DND-41 (cell line): Measurements from ENCODE around the gene MTFR1L.

Experiments
- ATAC-seq: fragments of 200-7000 bp; cut with Tn5 transposase; 3 replicates; pipeline ENCODE4 v1.9.1; 2021; ENCODE audit warnings: low read depth; ENCODE audit not compliant: insufficient read depth
- DNase-seq: peaks from one replicate; pipeline ENCODE4 v3.0.0-alpha.2; 2020
- H2AFZ ChIP-seq: 2 replicates; pipeline ENCODE4 v1.6.0; 2012; ENCODE audit warnings: low read depth, low read length
- H3K27ac ChIP-seq: 2 replicates; pipeline ENCODE4 v1.5.1; 2012; ENCODE audit warnings: low read length, inconsistent platforms
- H3K27me3 ChIP-seq: fragments of 200-600 bp; sonication (generic); 2 replicates; pipeline ENCODE4 v1.6.0; 2012; ENCODE audit warnings: low read length, mild to moderate bottlenecking, inconsistent platforms; ENCODE audit not compliant: insufficient read depth, poor library complexity
- H3K36me3 ChIP-seq: 2 replicates; pipeline ENCODE4 v1.5.1; 2012; ENCODE audit warnings: low read length, inconsistent platforms; ENCODE audit not compliant: insufficient read depth
- H3K4me1 ChIP-seq: 2 replicates; pipeline ENCODE4 v1.5.1; 2012; ENCODE audit warnings: mild to moderate bottlenecking, low read length; ENCODE audit not compliant: insufficient read depth
- H3K4me2 ChIP-seq: 2 replicates; pipeline ENCODE4 v1.6.0; 2012; ENCODE audit warnings: mild to moderate bottlenecking, moderate library complexity, low read length, inconsistent platforms; ENCODE audit not compliant: insufficient read depth
- H3K4me3 ChIP-seq, 2 experiments: fragments of 200-600 bp in 1 of 2; shearing (Covaris generic) in 1 of 2; 2 replicates each; pipeline ENCODE4 v1.5.1; 2012 to 2016; ENCODE audit warnings: inconsistent platforms in 2 of 2, low read length in 2 of 2, mild to moderate bottlenecking in 2 of 2, low read depth in 1 of 2, moderate library complexity in 1 of 2
- H3K79me2 ChIP-seq: 2 replicates; pipeline ENCODE4 v1.6.0; 2012; ENCODE audit warnings: low read length, inconsistent platforms; ENCODE audit not compliant: insufficient read depth
- H3K9ac ChIP-seq: 2 replicates; pipeline ENCODE4 v1.6.0; 2012; ENCODE audit warnings: low read depth, mild to moderate bottlenecking, inconsistent platforms, low read length, moderate library complexity
- H3K9me3 ChIP-seq: 2 replicates; pipeline ENCODE4 v1.5.1; 2012; ENCODE audit warnings: low read length, moderate library complexity, mild to moderate bottlenecking, inconsistent platforms; ENCODE audit not compliant: insufficient read depth, severe bottlenecking
- H4K20me1 ChIP-seq: 2 replicates; pipeline ENCODE4 v1.6.0; 2012; ENCODE audit warnings: low read length; ENCODE audit not compliant: insufficient read depth
- CTCF ChIP-seq: IDR thresholded peaks from 2 replicates; pipeline ENCODE4 v1.5.1; 2012; ENCODE audit warnings: borderline replicate concordance, low read length, moderate library complexity, mild to moderate bottlenecking; ENCODE audit not compliant: poor library complexity, severe bottlenecking; ENCODE audit errors: extremely low read depth
- EZH2 ChIP-seq: IDR thresholded peaks from 3 replicates; pipeline ENCODE4 v1.6.1; 2012; ENCODE audit warnings: borderline replicate concordance, low read depth, mild to moderate bottlenecking, moderate library complexity, low read length, inconsistent platforms; ENCODE audit not compliant: severe bottlenecking

The MTFR1L gene

DNA sequence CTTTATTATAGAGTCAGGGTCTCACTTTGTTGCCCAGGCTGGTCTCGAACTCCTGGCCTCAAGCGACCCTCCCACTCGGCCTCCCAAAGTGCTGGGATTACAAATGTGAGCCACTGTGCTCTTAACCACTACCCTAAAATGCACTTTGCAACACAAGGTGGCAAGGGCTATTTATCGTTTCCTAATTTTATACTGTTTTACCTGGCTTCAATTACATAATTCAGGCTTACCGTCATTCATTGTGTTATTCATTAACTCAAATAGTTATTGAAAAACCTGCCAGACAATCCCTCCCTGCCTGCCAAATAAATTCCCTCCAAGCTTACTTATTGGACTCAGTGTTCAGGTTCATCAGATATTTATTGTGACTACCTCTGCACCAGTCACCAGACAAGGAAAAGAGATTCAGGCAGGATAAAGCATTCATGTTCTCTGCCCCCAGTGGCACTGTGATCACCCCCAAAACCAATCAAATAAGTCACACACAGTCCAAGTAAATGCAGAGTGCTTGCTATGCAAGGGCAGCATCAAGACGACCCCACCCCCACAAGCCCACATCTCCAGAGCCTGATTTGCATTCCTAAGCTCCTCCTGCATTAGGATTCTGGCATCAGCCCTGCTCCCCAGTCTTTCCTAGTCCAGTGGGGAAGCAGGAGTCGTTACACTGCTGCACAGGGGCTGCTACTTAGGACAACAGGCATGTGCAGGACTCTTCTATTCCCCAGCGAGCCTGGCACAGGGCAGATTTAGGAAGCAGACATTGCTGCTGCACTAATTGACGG is 47.6 kb downstream of the MTFR1L start:
- TF ChIP-seq CTCF (no peak), EZH2 (no peak)
- H3K27me3 ChIP-seq = no peaks in the 10 kb centered on the region
- H3K4me2 ChIP-seq = no peak overlapping the region
- H3K9me3 ChIP-seq = no peaks in the 10 kb centered on the region
- DNase-seq (no peak), ATAC-seq (no peak)
- no peak overlapping the region for H2AFZ ChIP-seq
- no peaks in the 10 kb centered on the region for H3K4me1 ChIP-seq
- H4K20me1 ChIP-seq = no peaks in the 10 kb centered on the region
- H3K9ac ChIP-seq = no peak overlapping the region
- H3K79me2 ChIP-seq = no peaks in the 10 kb centered on the region
- no peak overlapping the region for H3K27ac ChIP-seq
- H3K4me3 ChIP-seq = no peak overlapping the region
- H3K36me3 ChIP-seq = no peaks in the 10 kb centered on the region

- DNase-seq = no peak
- ATAC-seq = no peak
- no peaks in the 10 kb centered on the region for H3K27me3 ChIP-seq
- no peak overlapping the region for H3K27ac ChIP-seq
- no peaks in the 10 kb centered on the region for H3K79me2 ChIP-seq
- H3K36me3 ChIP-seq = no peaks in the 10 kb centered on the region
- H3K9ac ChIP-seq = no peak overlapping the region
- no peaks in the 10 kb centered on the region for H3K9me3 ChIP-seq
- H3K4me3 ChIP-seq = no peak overlapping the region
- no peaks in the 10 kb centered on the region for H4K20me1 ChIP-seq
- TF ChIP-seq EZH2 (no peak), CTCF (no peak)
- no peak overlapping the region for H2AFZ ChIP-seq
- no peak overlapping the region for H3K4me2 ChIP-seq
- no peaks in the 10 kb centered on the region for H3K4me1 ChIP-seq
These were observed 50.3 kb downstream of the MTFR1L start for GRCh38 chr1:25869909-25870606.

- Histone ChIP-seq H3K9me3 (no peaks in the 10 kb centered on the region), H3K4me1 (no peaks in the 10 kb centered on the region), H3K4me3 (no peak overlapping the region), H3K4me2 (no peak overlapping the region), H3K27ac (no peak overlapping the region), H3K79me2 (no peaks in the 10 kb centered on the region), H3K36me3 (no peaks in the 10 kb centered on the region), H3K27me3 (no peaks in the 10 kb centered on the region), H3K9ac (no peak overlapping the region), H2AFZ (no peak overlapping the region), H4K20me1 (no peaks in the 10 kb centered on the region)
- TF ChIP-seq EZH2 (no peak), CTCF (no peak)
- DNase-seq (no peak), ATAC-seq (no peak)
These were observed 50.9 kb downstream of the MTFR1L start for GRCh38 chr1:25870614-25871013.
